Measurements from ENCODE around the gene SHB.

DNA sequence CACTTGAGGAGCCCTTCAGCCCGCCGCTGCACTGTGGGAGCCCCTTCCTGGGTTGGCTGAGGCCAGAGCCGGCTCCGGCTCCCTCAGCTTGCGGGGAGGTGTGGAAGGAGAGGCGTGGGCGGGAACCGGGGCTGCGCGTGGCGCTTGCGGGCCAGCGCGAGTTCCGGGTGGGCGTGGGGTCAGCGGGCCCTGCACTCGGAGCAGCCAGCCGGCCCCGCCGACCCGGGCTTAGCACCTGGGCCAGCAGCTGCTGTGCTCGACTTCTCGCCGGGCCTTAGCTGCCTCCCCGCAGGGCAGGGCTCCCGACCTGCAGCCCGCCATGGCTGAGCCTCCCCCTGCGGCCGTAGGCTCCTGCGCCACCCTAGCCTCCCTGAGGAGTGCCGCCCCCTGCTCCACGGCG lies 6.2 kb upstream of the SHB start:
- TF ChIP-seq, protein P1, sequence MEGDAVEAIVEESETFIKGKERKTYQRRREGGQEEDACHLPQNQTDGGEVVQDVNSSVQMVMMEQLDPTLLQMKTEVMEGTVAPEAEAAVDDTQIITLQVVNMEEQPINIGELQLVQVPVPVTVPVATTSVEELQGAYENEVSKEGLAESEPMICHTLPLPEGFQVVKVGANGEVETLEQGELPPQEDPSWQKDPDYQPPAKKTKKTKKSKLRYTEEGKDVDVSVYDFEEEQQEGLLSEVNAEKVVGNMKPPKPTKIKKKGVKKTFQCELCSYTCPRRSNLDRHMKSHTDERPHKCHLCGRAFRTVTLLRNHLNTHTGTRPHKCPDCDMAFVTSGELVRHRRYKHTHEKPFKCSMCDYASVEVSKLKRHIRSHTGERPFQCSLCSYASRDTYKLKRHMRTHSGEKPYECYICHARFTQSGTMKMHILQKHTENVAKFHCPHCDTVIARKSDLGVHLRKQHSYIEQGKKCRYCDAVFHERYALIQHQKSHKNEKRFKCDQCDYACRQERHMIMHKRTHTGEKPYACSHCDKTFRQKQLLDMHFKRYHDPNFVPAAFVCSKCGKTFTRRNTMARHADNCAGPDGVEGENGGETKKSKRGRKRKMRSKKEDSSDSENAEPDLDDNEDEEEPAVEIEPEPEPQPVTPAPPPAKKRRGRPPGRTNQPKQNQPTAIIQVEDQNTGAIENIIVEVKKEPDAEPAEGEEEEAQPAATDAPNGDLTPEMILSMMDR (conservative IDR thresholded peaks at IDR 0.05 in 1 of 2, IDR thresholded peaks at IDR 0.05 in 1 of 2; ENCODE audit: low read depth in 1 of 2, low read length in 2 of 2): no peak
- TF ChIP-seq EZH2 (IDR thresholded peaks at IDR 0.05; ENCODE audit: low read length, missing control alignments): no peak
